HG03103 (cell line): ENCODE results near the gene RASSF6.
A peak's percentile ranks its signal among the peaks of the same experiment; 100 is the strongest.
"Not testable (repeated sequence)": the region's sequence is repeated elsewhere in the genome, so short reads cannot be mapped to it uniquely, and the experiment has no call there.

Experiments
- ATAC-seq: cut with Tn5 transposase; IDR thresholded peaks from one replicate; pipeline ENCODE4 v1.9.1; 2021; ENCODE audit warnings: low read depth; ENCODE audit not compliant: unreplicated experiment

The RASSF6 gene, protein sequence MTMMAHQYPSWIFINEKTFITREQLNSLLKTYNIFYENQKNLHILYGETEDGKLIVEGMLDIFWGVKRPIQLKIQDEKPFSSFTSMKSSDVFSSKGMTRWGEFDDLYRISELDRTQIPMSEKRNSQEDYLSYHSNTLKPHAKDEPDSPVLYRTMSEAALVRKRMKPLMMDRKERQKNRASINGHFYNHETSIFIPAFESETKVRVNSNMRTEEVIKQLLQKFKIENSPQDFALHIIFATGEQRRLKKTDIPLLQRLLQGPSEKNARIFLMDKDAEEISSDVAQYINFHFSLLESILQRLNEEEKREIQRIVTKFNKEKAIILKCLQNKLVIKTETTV

DNA sequence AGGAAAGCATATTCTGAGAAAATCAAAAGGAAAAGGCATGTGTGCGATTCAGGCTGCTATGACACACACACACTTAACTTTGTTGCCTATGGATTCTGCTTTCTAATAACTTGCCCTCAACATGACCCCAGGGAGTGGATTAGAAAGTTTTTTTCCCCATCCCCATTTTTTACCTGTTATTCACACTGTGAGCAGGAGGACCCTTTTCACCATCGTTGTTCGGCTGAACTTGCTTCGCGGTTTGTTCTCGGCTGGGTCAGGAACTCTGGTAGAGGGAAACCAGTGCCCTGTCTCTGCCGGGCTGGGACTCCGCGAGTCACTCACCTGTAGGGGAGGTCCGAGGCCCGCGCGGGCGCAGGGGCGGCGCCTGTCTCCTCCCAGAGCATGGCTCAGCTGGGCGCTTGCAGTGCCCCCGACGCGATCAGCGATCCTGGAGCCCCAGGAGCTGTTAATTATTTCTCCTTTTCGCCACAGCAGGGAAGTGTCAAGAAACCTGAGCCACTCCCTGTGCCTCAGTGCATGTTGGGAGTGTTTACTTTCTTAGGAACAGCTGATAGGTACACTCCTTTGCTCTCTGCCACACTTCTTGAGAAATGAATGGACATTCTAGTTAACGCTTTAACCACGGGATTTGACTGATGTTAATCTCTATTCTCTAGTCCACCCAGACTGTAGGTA lies at the start of gene RASSF6:
TSS of gene RASSF6 (minus strand) at position 322 of the 678 bp plus-strand sequence. CDS start 8,641 bp downstream, outside the sequence.
- peak; percentile 76 for ATAC-seq

DNA sequence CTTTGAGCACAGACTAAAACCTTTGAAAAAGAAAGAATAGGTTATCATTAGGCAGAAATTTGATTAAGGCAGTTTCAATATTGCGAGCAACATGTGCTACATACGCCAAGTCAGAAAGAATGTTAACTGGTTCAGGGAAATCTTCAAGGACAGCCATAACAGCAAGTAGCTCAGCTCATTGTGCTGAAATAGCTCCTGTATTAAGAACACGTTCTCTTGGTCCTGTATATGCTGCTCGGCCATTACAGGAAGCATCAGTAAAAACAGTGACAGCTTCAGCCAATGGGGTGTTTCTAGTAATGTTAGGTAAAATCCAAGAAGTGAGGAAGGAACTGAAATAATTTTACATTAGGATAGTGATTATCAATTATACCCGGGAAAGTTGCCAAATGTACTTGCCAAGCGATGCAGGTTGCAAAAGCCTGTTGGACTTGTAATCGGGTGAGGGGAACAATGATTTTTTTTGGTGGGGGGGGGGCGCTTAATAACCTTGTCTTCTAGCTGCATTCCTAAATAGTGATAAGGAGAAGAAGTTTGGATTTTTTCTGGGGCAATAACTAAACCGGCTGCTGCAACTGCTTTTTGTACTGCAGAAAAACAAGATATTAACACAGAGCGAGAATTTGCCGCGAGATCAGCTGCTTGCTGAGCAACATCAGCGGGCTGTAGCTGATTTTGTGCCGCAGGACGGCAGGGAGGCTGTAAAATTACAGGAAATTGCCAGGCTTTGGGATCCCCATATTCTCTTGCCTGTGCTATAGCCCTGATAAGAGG lies 49.4 kb upstream of the RASSF6 start:
- no peak for ATAC-seq

DNA sequence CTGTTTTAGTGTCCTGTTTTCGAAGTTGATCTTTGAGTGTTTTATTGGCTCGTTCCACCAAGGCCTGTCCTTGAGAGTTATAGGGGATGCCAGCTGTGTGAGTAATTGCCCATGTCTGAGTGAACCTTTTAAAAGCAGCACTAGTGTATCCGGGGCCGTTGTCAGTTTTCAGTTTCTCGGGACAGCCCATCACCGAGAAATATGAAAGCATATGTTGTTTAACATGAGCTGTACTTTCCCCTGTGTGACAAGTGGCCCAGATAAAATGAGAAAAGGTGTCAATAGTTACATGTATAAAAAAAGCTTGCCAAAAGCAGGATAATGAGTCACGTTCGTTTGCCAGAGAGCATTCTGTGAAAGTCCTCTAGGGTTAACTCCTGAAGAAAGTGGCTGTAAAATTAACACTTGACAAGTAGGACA lies 48.6 kb upstream of the RASSF6 start:
- no peak for ATAC-seq

DNA sequence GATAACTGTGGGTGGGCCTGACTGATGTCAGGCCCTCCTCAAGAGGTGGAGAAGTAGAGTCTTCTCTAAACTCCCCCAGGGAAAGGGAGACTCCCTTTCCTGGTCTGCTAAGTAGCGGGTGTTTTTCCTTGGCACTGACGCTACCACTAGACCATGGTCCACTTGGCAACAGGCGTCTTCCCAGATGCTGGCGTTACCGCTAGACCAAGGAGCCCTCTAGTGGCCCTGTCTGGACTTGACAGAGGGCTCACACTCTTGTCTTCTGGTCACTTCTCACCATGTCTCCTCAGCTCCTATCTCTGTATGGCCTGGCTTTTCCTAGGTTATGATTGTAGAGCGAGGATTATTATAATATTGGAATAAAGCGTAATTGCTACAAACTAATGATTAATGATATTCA lies 45.7 kb upstream of the RASSF6 start:
- ATAC-seq, result not testable (repeated sequence)

DNA sequence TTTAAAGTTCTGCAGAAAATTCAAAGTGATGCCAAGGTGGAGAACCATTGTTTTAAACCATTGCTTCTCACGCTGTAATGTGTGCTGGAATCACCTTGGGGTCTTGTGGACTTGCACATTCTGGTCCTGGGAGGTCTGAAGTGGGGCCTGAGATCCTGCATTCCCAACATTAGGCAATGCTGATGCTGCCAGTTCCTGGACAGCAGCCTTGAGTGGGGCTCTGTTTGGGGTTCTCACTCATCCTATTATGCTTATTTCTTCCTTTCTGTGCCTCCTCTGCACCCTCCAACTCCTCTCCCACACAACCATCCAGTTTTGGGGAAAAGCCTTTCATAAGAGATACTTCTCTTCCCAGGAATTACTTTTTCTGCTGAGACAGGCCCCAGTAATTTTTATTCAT lies 44.2 kb upstream of the RASSF6 start:
- no peak for ATAC-seq

DNA sequence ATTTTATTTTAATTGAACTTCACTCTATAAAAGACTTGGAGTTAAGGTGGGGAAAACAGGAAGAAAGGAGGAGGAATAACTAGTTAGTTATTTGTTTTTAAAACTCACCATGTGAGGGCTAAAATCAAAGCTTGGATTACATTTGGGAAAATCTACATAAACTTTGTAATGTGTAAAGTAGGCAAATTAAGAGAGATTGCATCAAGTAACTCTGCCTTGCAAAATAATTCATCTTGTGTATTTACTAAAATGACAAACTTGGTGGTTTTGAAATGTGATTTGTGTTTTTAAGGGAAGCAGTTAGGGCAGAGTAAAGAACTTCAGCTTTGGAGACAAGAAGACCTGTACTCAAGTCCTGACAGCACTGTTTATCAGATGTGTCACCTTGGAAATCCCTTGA lies 43.3 kb upstream of the RASSF6 start:
- no peak for ATAC-seq

DNA sequence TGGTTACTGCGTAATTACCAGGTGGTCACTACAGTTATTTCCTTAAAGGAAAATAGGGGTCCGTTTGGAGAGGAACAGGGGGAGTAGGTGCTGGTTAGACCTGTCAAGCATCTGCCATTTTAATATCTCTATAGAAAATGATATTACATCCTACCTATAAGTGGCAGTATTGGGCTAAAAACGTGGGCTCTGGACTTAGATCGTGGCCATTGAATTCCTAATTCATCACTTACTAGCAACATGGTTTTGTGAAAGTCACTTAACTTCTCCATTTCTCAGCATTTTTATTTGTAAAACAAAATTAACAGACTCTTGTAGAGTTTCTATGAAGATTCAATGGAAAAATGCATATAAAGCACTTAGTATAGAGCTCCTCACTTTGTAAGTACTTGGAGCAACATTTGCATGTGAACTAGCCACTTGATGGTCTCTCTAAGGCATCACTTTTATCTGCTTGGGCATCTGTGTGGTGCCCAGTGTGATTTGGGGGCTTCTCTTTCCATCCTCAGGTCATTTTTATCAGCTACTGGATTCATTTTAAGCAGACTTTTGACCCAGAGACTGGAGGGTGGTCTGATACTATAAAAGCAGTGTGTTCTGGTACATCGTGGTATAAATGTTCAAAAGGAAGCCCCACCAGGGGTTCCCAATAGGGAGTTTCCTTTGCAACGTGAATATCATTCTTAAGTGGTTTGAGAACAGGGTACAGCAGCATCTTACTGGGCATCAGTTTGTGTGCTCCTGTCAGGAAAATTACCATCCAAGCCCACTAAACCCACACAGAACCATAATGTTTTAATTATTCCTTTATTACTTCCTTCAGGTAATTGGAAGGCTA lies 42.7 kb upstream of the RASSF6 start:
- ATAC-seq, result peak; percentile 87

DNA sequence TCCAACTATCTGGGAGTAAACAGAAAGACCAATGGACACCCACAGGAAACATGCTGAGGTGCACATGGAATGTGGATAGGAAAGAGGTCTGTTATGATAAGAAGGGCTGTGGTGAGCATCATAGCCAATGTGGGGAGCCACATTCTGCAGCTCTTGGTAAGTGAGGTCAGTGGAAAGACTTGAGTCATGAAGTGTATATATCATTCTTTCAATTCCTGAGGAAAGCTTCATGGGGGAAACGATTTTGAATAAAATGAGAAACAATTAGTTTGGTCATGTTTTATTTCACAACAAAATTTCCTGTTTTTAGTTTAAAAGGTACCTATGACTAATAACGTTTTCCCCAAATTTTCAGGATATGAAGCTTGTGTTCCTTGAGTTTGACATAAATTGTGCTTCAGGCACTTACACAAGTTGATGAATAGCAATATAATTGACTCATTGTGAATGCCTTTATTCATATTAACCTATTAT lies 41.4 kb upstream of the RASSF6 start:
- no peak for ATAC-seq

DNA sequence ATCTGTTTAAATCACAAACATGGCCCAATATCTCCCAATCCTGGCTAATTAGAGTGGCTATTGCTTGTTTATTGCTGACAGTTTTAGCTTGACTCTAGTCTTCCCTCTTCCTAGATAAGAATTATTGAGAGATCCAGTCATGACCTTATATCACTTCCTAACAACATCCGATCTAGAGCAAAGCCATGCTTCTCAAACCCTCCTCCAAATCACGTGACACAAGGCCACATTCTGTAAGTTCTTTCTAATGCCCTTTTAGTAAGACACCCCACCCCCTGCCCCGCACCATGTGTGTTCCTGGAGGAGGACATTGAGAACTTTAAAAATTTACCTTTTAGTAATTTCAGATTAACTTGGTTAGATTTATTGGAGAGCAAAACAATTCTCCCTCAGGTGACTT lies 40.6 kb upstream of the RASSF6 start:
- no peak for ATAC-seq

DNA sequence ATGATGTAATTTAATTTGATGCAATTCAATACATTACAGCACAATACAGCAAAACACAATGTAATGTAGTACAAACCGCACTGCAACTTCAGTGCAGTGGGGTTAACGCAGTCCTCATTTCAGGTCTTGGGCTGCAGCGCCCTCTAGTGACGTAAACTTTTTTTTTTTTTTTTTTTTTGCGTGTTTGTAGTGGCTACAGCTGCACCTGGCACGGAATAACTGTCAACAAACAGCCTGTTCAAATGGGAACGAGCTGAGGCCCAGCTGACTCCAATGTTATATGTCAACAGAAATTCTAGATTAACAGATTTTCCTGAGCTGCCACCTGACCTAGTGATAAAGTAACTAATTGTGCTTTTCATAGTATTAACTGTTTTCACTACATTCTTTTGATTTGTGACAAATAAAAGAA lies 33.5 kb upstream of the RASSF6 start:
- no peak for ATAC-seq

DNA sequence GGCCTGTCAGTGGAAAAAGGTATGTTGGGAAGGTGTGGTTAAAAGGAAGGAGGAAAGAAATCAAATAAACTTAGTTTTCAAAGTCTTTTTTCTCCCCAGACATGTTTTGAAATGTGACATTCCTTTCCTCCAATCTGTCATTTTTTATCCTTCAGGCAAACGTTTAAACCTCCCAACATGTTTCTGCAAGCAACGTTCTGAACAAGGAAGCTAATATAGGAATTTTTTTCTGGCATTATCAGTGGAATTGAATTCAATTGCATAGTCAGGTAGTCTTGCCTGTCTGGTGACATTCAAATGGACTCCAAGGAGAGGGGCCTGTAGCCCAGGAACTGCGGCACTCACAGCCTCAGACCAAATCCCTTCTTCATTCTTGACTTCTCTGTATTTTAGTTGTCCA lies 30.0 kb upstream of the RASSF6 start:
- no peak for ATAC-seq

DNA sequence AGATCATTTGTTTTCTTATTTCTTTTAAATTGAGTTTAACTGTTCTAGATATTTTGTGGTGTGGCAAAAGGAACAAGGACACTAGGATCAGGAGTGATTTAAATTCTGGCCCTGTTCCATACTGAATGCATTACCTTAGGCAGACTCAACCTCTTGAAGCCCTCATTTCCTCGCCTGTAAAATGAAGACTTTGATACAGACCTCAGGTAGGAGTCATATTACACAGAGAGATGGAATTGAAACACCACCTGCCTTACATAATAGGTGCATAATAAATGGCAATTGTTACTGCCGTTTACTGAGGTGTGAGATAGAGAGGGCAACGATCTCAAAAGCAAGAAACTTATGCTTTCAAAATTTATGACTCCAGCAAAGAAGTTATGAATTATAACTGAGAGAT lies 28.2 kb upstream of the RASSF6 start:
- ATAC-seq, result no peak

DNA sequence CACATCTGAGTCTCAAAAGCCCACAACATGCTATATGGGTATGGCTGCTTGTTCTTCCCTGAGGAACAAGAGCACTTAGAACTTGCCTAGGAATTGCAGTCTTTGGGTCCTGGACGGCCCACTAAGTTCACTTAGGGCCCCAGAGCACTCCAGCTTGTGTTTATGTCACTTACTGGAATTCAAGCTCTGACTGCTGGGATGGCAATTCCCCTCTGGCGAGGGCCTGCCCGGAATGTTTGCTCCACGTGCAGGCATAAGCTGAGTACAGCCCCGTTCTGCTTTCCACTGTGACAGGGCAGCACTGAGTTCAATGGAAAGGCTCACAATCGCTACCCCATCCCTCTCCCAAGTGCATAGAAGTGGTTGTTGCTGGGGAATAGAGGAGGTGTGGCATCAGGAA lies 25.9 kb upstream of the RASSF6 start:
- no peak for ATAC-seq

DNA sequence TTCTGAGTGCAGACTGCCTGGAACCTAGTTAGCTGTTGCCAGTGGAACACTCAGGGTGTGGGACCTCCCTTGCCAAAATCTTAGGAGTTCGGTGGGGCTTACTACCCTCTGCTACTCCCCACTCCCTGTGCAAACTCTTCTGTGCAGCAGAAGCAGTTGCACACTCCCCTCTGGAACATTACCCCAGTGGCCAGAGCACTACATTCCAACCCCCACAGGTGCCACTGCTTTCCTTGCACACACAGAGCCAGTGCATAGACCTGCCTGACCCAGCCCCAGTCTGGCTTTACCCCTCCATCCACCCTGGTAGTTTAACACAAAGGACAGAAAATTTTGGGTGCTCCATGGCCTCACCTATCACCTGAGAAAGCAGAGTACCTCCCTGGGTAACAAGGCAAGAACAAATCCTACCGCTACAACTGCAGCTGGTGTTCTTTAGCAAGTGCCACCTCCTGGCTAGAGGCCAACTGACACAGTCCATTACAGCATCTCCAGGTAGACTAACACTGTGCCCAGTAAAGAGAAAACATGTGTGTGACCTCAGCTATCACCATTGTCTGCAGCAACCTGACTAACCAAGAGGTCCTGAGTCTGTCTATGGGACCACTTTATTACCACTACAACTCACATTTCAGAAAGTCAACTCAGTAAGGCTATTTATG lies 11.5 kb upstream of the RASSF6 start:
- ATAC-seq, result no peak

DNA sequence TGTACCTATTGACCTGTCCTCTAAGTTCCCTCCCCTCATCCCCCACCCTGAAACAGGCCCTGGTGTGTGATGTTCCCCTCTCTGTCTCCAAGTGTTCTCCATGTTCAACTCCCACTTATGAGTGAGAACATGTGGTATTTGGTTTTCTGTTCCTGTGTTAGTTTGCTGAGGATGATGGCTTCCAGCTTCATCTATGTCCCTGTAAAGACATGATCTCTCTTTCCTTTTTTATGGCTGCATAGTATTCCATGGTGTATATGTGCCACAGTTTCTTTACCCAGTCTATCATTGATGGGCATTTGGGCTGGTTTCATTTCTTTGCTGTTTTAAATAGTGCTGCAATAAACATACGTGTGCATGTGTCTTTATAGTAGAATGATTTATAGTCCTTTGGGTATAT lies 8.6 kb upstream of the RASSF6 start:
- ATAC-seq, result not testable (repeated sequence)

DNA sequence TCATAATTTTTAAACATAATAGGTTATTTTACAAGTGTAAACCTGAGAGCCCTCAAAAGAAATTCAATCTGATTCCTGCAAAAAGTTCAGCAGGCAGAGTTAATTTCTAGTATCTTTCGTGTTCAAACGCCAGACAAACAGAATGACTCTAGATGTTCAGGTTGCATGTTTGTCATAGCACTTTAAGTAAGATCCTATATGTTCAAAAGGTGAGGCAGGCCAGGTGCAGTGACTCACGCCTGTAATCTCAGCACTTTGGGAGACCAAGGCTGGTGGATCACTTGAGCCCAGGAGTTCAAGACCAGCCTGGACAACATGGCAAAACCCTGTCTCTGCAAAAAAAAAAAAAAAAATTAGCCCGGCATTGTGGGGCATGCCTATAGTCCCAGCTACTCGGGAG lies 1.1 kb upstream of the RASSF6 start:
- no peak for ATAC-seq

DNA sequence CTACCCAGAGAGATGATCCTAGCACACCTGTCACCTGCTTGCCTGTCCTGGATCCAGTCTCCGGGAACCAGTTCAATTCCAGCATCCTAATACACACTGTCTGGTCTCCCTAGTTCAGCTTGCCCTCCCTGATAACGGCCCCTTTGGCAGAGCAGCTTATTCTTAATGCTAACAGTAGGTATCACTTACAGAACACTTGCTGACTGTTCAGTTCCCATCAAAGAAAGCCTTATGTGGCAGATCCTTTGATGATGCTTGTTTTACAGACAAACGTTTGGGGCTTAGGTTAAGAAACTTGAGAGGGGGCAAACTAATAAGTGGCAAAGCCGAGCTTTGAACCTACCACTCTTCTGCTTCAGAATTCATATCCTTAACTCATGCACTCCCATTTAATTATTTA lies 890 bp downstream of the RASSF6 start:
- no peak for ATAC-seq

DNA sequence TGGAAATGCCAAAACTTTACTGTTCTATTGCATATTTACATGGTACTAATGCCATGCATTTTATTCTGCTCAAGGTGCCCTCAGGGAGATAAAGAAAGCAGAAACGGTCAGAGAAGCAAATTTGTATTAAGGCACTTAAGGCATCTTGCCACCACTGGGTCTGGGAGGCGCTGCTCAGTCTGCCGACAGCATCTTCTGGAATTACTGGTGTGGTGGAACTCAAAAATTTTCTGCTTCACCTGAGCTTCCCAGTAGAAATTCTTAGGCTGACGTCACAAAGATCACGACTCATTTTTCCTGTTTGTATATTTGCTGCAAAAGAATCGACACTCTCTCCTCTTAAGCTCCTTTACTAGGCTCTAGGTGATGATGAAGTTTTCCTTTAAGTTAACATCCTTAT lies 3.0 kb downstream of the RASSF6 start:
- no peak for ATAC-seq

DNA sequence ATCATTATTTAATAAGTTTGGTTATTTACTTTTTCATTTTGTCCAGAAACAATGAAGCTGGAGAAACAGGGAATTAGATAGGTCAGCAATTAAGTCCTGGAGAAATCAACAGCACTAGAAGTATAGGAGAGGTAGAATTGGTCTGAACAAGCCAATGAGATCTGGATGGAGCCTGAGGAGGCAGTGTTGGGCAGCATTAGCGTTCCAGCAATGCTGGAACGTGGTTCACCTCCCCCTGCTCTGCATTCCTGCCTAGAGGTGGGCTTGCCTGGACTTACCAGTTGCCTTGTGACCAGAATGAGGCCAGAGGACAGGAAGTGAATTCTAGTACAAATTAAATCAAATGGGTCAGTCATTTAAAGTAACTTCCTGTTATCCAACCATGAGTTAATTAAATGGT lies 4.6 kb downstream of the RASSF6 start:
- ATAC-seq, result no peak

DNA sequence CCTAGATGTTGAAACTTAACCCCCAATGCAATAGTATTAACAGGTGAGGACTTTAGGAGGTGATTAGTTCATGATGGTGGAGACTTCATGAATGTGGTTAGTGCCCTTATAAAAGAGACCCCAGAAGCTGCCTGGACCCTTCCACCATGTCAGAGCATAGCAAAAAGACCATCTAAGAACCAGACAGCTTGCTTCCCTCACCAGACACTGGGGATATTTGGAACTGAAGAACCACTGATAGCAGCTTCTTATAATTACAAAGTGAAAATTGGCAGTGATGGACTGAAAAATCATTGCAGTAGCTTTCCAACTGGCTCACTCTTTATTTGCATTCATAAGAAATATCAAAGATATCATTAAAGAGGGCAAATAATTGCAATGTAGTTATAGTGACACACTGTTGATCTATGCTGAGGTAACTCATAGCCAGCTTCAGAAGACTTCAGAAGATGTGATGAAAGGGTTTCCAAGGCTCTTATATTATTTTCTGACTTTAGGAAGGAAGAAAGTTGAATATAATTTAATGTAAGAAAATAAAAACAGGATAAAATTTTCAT lies 5.8 kb downstream of the RASSF6 start:
- ATAC-seq, result no peak
